Activated CD8-positive, alpha-beta memory T cell treated with anti-CD3 and anti-CD28 coated beads for 24 hours (primary cell): ENCODE results near the gene TMUB2.

Experiments used
- DNase-seq: peaks from one replicate; pipeline ENCODE4 v3.0.0-alpha.2; 2020

The TMUB2 gene

GRCh38 chr17:44203731-44204440 lies 17.1 kb downstream of the TMUB2 start:
- DNase-seq = peak; percentile 75

- no peak for DNase-seq
Measured at GRCh38 chr17:44204441-44204882, 17.7 kb downstream of the TMUB2 start.

GRCh38 chr17:44205962-44206824 lies 19.4 kb downstream of the TMUB2 start:
- DNase-seq = no peak

- DNase-seq = no peak
Measured at GRCh38 chr17:44206825-44207155, 20.0 kb downstream of the TMUB2 start.

DNA sequence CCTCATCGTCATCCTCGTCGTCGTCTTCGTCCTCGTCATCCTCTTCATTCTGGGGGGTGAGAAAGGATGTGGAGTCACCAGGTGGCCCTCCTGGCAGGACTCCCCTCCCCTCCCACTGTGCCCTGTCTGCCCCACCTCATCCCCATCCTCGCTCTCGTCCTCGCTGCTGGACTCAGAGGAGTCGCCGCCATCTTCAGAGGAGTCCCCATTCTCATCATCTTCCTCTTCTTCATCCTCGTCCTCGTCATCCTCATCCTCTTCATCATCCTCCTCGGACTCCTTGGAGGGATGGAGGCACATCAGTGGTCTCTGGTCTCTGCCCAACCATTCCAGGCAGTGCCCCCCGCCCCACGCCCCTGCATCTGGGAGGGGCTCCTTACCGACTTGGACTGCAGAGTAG lies 20.5 kb downstream of the TMUB2 start:
- DNase-seq = no peak

DNA sequence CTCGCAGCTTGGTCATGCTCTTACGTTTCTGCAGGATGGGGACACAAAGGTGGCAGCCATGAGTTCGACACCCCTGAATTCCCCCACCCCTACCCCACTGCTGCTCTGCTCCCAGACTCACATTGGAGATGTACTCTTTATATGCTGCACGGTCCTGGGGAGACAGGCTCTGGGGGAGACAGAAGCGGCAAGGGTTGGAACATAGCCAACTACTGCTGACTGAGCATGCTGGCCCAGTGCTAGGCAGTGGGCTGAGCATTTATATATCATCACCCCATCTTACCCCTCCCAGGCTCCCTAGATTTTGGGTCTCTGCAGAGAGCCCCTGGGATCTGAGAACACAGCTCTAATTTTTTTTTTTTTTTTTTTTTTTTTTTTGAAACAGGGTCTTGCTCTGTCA lies 21.0 kb downstream of the TMUB2 start:
- no peak for DNase-seq

GRCh38 chr17:44209786-44210341 lies 23.1 kb downstream of the TMUB2 start:
- no peak for DNase-seq

- DNase-seq = peak; percentile 96
Measured at GRCh38 chr17:44210342-44211192, 23.8 kb downstream of the TMUB2 start.

DNA sequence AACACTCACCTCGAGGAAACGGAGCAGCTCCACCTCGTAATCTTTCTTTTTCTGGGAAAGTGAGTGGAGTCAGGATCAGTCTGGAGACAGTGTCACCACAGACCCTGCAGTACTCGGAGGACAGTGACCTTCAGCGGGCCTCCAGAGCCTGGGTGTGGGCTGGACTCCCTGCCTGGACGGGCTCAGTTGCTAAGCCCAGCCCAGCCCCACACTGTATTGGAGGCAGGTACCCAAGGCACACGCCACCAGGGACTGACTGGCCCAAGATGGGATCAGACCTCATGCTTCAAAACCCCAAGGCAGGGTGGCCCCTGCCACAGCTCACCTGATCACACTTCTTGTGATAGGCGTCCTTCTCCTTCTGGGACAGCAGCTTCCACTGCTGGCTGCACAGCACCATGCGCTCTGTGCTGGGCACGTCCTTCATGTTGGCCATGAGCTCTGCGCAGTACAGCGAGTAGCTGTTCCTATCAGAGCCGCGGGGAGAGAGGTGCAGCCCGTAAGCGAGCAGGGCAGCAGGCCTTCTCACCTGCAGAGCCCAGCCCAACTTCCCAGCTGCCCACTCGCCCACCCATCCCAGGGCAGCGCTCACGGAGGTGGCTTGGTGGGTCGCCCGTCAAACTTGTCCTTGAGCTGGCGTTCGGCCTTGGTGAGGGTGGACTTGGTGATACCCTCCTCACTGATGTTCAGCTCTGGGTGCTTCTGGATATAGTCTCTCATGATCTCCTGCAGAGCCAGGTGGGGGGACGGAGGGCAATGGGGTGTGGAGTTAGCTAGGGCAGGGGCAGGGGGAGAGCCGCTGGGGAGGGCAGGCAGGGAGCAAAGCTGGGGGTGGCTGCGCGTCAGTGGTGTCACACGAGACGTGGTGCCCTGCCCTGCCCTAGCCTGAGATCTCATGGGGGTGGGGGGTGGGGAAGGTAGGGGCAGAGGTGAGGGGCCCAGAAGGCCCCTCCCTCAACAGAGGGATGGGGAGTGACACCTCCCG lies 24.8 kb downstream of the TMUB2 start:
- no peak for DNase-seq

DNA sequence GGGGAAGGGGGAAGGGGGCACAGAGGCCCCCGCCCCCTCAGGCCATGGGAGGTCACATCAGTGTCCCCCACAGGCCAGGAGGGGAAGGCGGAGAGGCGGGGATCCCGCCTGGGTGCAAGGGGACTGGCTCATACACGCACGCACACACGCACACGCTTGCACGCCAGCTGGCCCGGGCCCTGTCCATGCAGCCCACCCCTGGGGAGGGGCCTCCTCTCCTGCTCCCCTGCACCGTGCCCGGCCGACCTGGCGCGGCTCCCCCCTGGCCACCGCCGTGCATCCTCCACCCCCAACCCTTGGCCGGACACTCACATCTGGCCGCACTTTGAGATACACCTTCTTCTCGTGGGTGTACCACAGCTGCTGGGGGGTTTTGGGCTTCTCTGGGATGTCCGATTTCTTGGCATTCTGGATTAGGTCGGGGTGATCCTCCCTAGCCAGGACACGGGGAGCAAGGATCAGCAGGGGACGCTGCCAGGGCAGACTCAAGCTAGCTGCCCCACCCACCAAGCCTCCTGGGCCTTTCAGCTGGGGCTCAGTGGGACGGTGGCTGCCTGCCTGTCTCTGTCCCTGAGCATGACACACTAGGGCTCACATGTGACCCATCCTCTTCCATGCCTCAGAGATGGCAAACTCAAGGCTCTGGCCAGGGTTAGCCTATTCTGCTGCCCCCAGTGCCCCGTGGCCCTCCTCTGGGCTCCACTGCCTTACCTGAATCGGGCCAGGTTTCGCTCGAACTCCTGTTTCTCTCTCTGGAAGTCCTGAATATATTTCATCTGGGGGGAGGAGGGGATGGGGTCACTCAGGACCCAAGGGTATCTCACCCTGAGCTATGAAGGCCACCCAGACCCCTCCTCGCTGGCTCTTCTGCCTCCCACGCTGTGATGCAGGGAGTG lies 26.0 kb downstream of the TMUB2 start:
- DNase-seq = no peak

- no peak for DNase-seq
Measured at GRCh38 chr17:44213403-44214229, 26.8 kb downstream of the TMUB2 start.

GRCh38 chr17:44214230-44214494 lies 27.4 kb downstream of the TMUB2 start:
- no peak for DNase-seq

GRCh38 chr17:44214896-44215295 lies 28.1 kb downstream of the TMUB2 start:
- no peak for DNase-seq

GRCh38 chr17:44216173-44216572 lies 29.4 kb downstream of the TMUB2 start:
- no peak for DNase-seq

- DNase-seq = no peak
Measured at GRCh38 chr17:44216694-44217093, 29.9 kb downstream of the TMUB2 start.

GRCh38 chr17:44217738-44218343 lies 31.1 kb downstream of the TMUB2 start:
- DNase-seq = peak; percentile 73

DNA sequence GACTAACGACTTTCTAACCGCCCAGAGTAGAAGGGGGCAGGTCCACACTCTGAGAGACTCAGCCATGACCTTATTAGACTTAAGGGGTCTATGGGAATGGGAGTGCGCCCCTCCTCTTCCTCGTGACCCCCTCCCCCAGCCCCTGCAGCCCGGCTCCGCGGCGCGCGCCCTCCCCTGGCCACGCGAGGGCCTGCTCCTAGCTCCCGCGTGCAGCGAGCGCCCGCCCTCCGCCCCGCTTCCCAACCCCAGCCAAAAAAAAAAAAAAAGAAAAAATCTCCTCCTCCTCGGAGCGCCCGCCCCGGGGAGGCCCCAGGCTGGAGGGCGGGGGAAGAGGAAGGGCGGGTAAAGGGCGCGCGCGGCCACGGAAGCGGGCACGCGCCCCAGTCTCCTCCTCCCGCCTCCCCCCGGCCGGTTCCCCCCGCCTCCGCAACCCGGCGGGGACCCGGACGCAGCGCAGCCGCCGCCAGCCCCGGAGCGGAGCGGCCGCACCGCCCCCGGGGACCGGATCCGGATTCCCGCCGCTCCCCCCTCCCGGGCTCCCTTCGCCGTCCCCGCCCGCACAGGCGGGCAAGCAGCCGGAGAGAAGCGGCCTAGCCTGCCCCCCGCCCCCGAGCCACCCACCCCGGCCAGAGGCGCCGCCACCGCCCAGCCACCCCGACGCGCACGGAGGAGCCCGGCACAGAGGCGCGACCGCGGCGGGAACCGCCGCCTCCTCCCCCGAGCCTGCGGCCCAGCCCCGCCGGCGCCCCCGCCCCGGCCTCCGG lies 31.8 kb downstream of the TMUB2 start:
- DNase-seq = peak; percentile 94

DNA sequence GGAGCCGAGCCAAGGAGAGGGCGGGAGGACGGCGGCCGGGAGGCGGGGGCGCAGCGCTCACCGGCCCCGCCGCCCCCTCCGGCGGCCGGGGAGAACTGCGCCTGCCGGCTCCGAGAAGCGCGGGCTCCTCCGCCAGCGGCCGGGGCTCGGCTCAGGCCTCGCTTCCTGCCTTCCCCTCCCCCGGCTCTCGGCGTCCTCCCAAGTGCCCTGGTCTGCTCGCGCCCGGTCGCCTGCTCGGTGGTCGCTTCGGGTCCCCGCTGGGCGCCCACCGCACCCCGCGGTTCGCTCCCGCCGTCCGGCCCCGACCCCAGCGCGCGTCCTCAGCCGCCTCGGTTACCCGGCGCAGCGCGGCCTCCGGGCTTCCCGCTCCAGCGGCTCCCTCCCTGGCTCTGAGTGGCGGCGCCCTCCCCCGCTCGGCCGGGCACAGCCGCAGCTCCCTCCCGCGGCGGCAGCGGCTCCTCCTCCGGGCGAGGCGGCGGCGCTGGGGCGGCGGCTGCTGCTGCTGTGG lies 32.4 kb downstream of the TMUB2 start:
- peak; percentile 86 for DNase-seq
